HepG2 (cell line): ENCODE results near the gene RHBDL3.

ENCODE experiments used
- CEBPB ChIP-seq: IDR thresholded peaks from 2 replicates; pipeline ENCODE4 v1.6.1; 2011; ENCODE audit warnings: low read depth, low read length, improper control_type of control experiment, borderline replicate concordance
- CTCF ChIP-seq: sonication (generic); formaldehyde crosslinking; IDR thresholded peaks from 2 replicates; pipeline ENCODE4 v1.5.0; 2020; ENCODE audit warnings: mild to moderate bottlenecking, missing genetic modification reagents, moderate library complexity
- GATAD2A ChIP-seq: IDR thresholded peaks from 2 replicates; pipeline ENCODE4 v1.6.1; 2016
- JUND ChIP-seq: sonication (generic); formaldehyde crosslinking; IDR thresholded peaks from 2 replicates; pipeline ENCODE4 v1.8.0; 2022; ENCODE audit warnings: mild to moderate bottlenecking, missing genetic modification reagents
- MXD4 ChIP-seq: IDR thresholded peaks from 2 replicates; pipeline ENCODE4 v1.6.1; 2016; ENCODE audit warnings: mild to moderate bottlenecking, missing biosample characterization, missing genetic modification reagents
- MXI1 ChIP-seq: IDR thresholded peaks from 3 replicates; pipeline ENCODE4 v1.6.1; 2012; ENCODE audit warnings: low read depth, low read length, inconsistent platforms, borderline replicate concordance
- POLR2A ChIP-seq, 2 experiments: IDR thresholded peaks; 2 replicates each; pipeline ENCODE4 v1.6.1; 2011; ENCODE audit warnings: low read depth in 2 of 2, low read length in 2 of 2, mild to moderate bottlenecking in 1 of 2, moderate library complexity in 1 of 2; ENCODE audit not compliant: insufficient read depth in 1 of 2
- RBFOX2 ChIP-seq: fragments of 200-400 bp; formaldehyde crosslinking; IDR thresholded peaks from 2 replicates; pipeline ENCODE4 v1.6.1; 2017; ENCODE audit warnings: low read depth, mild to moderate bottlenecking, low read length
- SMAD1 ChIP-seq: sonication (generic); formaldehyde crosslinking; IDR thresholded peaks from 2 replicates; pipeline ENCODE4 v1.4.0; 2020; ENCODE audit warnings: missing genetic modification reagents, low read depth, mild to moderate bottlenecking, borderline replicate concordance
- SOX6 ChIP-seq, 2 experiments: fragments of 450-650 bp in 1 of 2; sonication (generic) in 1 of 2; formaldehyde crosslinking in 1 of 2; IDR thresholded peaks; 2 replicates each; pipeline versions ENCODE4 v1.4.0 to v1.6.1; 2017 to 2020; ENCODE audit warnings: antibody characterized with exemption in 1 of 2, mild to moderate bottlenecking in 1 of 2, missing genetic modification reagents in 1 of 2
- TBL1XR1 ChIP-seq: fragments of 150-350 bp; IDR thresholded peaks from 2 replicates; pipeline ENCODE4 v1.6.1; 2014; ENCODE audit warnings: borderline replicate concordance, low read length; ENCODE audit not compliant: partially characterized antibody
- ZNF18 ChIP-seq: sonication (generic); formaldehyde crosslinking; IDR thresholded peaks from 2 replicates; pipeline ENCODE4 v1.8.0; 2022; ENCODE audit warnings: mild to moderate bottlenecking, missing genetic modification reagents; ENCODE audit not compliant: insufficient replicate concordance
- ZNF431 ChIP-seq: sonication (generic); formaldehyde crosslinking; IDR thresholded peaks from 2 replicates; pipeline ENCODE4 v1.9.0; 2022; ENCODE audit warnings: missing genetic modification reagents, low read depth, mild to moderate bottlenecking, borderline replicate concordance
- ZSCAN29 ChIP-seq: sonication (generic); formaldehyde crosslinking; conservative IDR thresholded peaks from 2 replicates; pipeline ENCODE4 v1.4.0; 2020; ENCODE audit warnings: mild to moderate bottlenecking, missing genetic modification reagents

- TF ChIP-seq CEBPB (no peak), JUND (CRISPR knock-in tag) (no peak), TBL1XR1 (no peak), SMAD1 (CRISPR knock-in tag) (no peak), GATAD2A (CRISPR knock-in tag) (no peak), MXI1 (no peak), ZSCAN29 (CRISPR knock-in tag) (no peak), ZNF18 (CRISPR knock-in tag) (no peak), MXD4 (CRISPR knock-in tag) (no peak), SOX6 (IDR thresholded peaks at IDR 0.05) (no peak), SOX6 (CRISPR knock-in tag; IDR thresholded peaks at IDR 0.05) (no peak), RBFOX2 (no peak), POLR2A (IDR thresholded peaks at IDR 0.05; ENCODE audit: insufficient read depth in 1 of 2, low read depth in 2 of 2, low read length in 2 of 2) (no peak), CTCF (CRISPR knock-in tag) (no peak), ZNF431 (CRISPR knock-in tag) (no peak)
Measured at GRCh38 chr17:32261417-32261736, 4.3 kb upstream of the RHBDL3 start.
